Islet precursor cell (in vitro differentiated cells): Measurements from ENCODE around the gene ITPKB.

Experiments used
- DNase-seq: peaks from one replicate; pipeline ENCODE4 v3.0.0-alpha.2; 2018

ITPKB gene

GRCh38 chr1:226754793-226755533 is 15.9 kb upstream of the ITPKB start:
- peak; percentile 16 for DNase-seq

- DNase-seq = peak; percentile 31
These were observed 15.0 kb upstream of the ITPKB start for GRCh38 chr1:226754097-226754496.

- no peak for DNase-seq
These were observed 12.6 kb upstream of the ITPKB start for GRCh38 chr1:226751703-226752102.

GRCh38 chr1:226751214-226751613 is 12.1 kb upstream of the ITPKB start:
- no peak for DNase-seq

- DNase-seq = peak; percentile 30
These were observed 10.4 kb upstream of the ITPKB start for GRCh38 chr1:226749467-226749866.

GRCh38 chr1:226748306-226748705 is 9.2 kb upstream of the ITPKB start:
- DNase-seq = peak; percentile 15

- DNase-seq = peak; percentile 12
These were observed 8.6 kb upstream of the ITPKB start for GRCh38 chr1:226747519-226748263.

GRCh38 chr1:226743259-226743658 is 4.2 kb upstream of the ITPKB start:
- DNase-seq = no peak

- no peak for DNase-seq
These were observed 1.9 kb upstream of the ITPKB start for GRCh38 chr1:226741009-226741408.

- no peak for DNase-seq
These were observed 599 bp upstream of the ITPKB start for GRCh38 chr1:226739696-226740065.

- DNase-seq = peak; percentile 76
These were observed 574 bp downstream of the ITPKB start for GRCh38 chr1:226738421-226738994.

GRCh38 chr1:226737819-226738420 is 1.2 kb downstream of the ITPKB start:
- DNase-seq = peak; percentile 75

- DNase-seq = peak; percentile 68
These were observed 1.9 kb downstream of the ITPKB start for GRCh38 chr1:226736908-226737818.

GRCh38 chr1:226736001-226736907 is 2.8 kb downstream of the ITPKB start:
- no peak for DNase-seq

GRCh38 chr1:226735576-226735975 is 3.5 kb downstream of the ITPKB start:
- DNase-seq = no peak

GRCh38 chr1:226734611-226735153 is 4.4 kb downstream of the ITPKB start:
- DNase-seq = no peak

- no peak for DNase-seq
These were observed 5.2 kb downstream of the ITPKB start for GRCh38 chr1:226733876-226734275.

GRCh38 chr1:226733304-226733703 is 5.8 kb downstream of the ITPKB start:
- no peak for DNase-seq

- no peak for DNase-seq
These were observed 6.2 kb downstream of the ITPKB start for GRCh38 chr1:226732856-226733291.

GRCh38 chr1:226731257-226731893 is 7.7 kb downstream of the ITPKB start:
- DNase-seq = no peak

- no peak for DNase-seq
These were observed 8.2 kb downstream of the ITPKB start for GRCh38 chr1:226730836-226731235.
